ENCODE data around the gene NCKAP1.

Gene NCKAP1

DNA sequence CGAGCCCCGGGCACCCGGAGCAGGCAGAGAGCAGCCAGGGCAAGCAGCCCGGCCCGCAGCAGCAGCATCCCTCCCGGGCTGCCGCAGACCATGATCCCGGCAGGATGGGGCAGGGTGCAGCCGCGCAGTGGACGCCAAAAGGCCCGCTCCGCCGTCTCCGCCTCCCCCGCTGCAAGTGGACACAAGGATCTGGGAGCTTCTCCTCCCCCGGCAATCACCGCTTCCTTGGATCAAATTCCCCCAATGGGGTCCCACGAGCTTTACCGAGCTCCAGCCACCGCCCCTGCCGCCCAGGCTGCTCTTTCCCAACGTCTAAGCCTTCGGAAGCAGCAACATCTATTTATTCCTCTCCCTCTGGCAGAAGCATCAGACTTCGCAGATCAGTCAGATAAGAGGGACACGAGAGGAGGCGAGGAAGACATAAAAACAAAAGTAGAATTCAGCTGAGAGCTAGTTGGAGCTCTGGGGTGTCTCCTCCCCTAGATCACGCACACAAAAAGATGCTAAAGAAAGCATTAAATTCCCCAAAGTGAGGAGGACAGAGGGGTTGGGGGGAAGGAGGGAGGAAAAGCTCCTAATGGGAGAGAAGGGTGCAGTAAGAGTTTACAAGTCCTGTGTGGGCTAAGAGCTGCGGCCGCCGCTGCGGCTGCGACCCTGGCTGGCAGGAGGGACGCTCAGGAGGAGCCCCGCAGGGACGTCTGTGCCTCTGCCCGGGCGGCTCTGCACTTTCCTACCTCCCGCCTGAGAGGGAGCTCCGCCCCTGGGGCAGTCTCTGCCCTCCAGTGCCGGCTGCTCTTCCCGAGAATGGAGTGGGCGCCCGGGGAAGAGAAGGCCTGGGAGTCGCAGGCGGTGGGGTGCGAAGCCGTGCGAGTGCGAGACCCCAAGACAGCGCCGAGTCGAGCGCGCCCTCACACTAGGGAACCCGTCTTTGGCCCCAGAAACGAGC, 171.5 kb downstream of the NCKAP1 start, which contains the start of gene FRZB:
TSS of gene FRZB (minus strand) at position 177 of the 946 bp plus-strand sequence. CDS start at position 92, 85 bp downstream.
- no peak for DNase-seq

GRCh38 chr2:182866095-182866460, 172.2 kb downstream of the NCKAP1 start:
- DNase-seq, result no peak

DNA sequence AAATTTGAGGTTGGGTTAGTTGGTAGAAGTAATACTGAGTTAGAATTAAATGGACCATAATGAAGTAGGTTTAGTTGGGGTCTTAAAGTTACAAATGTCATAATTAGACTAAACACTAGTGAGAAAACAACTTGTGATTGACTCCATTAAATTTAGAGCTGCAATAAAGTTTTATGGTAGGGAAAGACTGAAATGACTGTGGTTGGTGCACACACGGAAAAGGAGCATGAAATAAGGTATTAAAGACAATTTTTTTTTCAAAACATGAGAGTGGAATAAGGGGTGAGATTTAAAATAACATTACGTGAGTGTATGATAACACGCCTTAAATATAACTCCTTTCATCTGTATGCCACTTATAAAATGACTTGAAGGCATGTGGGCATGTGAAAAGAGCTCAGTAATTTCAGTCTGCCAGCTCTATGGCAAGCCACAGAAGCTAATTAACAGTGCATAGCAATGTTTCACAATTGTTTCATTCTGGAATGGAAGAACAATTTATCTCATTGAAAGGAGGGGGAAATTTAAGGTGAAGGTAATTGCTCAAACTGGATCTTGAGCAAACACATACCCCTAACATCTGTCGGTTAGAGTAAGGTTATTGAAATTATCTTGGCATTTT, 173.2 kb downstream of the NCKAP1 start:
- DNase-seq, result no peak

GRCh38 chr2:182863642-182864041, 174.6 kb downstream of the NCKAP1 start:
- DNase-seq, result no peak

- DNase-seq, result no peak
Measured at GRCh38 chr2:182862091-182862490, 176.2 kb downstream of the NCKAP1 start.

GRCh38 chr2:182860858-182861257, 177.4 kb downstream of the NCKAP1 start:
- no peak for DNase-seq
